ENCODE measurements around the gene FAM171A1.
"Not testable (repeated sequence)": the region's sequence is repeated elsewhere in the genome, so short reads cannot be mapped to it uniquely, and the experiment has no call there.

FAM171A1 gene

DNA sequence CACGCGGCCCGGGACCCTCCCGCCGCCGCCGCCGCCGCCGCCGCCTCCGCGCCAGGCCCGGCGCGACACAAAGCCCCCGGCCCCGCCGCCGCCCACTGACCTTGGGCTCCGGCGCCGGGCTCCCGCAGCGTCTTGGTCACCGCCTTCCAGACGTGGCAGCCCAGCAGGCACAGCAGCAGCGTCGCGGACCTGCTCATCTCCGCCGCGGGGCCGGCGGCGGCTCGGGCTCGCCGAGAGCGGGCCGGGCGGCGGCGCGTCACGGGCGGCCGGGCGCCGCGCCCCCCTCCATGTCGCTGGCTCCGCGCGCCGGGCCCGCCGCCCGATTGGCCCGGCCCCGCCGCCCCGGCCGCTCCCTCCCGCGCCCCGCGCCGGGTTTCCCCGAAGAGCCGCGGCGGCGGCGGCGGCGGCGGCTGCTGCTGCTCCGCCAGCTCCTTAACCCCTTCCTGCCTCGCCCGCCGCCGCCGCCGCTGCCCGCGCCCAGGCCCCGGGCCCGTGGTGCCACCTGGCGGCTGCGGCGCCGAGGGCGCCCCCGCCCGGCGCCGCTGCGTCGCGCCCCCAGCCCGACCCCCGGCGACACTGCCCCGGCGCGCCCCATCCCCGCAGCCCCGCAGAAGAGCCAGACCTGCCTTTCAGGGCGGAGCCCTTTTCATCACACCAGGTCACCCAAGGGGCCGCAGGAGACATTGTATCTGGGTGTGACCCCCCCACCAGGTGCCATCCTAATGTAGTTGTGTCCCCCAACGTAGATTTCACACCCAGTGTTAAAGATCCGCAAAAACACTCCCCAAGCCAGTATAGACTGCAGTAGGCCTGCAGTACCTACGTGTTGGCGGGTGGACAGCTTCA, at the start of gene FAM171A1:
FAM171A1 (minus strand) TSS at position 434 of the 846 bp plus-strand sequence; CDS start at position 197, 237 bp downstream.
- peak; percentile 19 to 34 for DNase-seq (ENCODE audit: extremely low read depth in 1 of 2, low read depth in 1 of 2)

DNA sequence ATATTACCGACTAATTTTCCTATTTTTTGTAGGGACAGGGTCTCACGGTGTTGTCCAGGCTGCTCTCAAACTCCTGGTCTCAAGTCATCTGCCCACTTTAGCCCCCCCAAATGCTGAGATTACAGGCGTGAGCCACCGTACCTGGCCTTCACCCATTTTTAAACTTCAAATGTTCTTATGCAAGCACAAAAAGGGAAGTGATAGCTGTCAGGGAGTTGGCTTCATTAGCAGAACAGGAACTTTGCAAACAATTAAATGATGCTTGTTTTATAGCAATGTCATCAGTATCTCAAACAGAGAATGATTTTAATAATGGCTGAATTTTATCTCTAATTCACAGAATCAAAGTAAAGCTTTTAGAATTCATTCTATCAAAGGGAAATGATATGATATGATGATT, 49.8 kb upstream of the FAM171A1 start:
- DNase-seq (ENCODE audit: extremely low read depth in 1 of 2, low read depth in 1 of 2) = no peak

DNA sequence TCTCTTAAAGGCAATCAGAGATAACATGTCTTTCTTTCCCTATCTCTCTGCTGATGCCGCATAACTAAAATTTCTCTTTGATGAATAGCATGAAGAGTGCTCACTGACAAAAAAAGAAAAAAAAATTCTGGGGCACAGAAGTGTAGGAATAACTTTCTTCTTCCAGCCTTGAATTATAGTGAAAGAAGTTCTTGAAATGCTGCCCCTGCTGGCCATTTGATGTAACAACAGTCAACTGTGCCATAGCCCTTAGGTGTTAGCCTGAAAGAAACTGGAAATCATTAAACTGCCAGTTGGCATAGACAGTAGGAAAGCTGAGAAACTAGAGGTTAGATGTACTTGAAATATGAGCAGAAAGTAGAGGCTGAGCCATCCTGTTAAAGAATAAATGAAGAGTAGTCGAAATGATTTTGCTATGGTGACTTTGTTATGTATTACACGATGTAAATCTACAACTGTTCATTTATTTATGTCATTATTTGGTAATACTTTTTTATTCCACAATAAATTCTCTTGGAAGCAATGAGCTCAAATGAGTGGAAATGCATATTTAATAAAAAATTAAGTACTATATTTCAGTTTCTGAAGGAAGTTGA, 48.3 kb upstream of the FAM171A1 start:
- no peak for DNase-seq (ENCODE audit: extremely low read depth in 1 of 2, low read depth in 1 of 2)

DNA sequence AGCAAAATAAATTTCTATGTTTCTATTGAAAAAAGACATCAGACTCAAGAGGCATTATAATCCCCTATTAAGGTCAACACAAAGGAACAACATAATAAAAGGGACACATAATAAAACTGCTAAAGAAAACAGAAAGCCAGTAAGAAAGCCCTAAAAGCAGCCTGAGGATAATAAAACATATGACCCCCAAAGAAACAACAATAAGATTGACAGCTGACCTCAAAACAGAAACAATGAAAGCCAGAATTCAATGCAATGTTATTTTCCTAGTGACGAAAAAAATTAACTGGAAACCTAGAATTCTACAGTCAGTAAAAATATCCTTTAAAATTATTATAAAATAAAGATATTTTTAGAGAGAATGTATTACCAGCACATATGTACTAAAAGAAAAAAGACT, 44.9 kb upstream of the FAM171A1 start:
- no peak for DNase-seq (ENCODE audit: extremely low read depth in 1 of 2, low read depth in 1 of 2)

DNA sequence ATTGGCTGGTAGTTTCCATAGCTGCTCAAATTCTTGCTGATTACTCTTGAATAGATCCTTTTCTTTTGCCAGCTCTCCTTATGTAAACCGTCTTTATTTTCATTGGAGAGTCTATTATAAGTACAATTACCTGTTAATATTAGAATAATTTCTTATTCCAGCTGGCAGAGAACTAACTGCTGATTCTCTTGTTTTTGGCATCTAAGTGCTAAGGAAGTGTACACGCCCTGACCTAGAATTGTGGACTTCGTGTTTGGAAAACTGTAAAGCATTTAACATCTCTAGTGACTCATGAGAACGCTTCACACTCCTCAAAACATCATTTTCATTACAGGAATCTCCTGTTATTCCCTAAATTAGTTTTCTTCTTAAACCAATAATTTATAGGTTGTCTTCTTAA, 39.9 kb upstream of the FAM171A1 start:
- no peak for DNase-seq (ENCODE audit: extremely low read depth in 1 of 2, low read depth in 1 of 2)

DNA sequence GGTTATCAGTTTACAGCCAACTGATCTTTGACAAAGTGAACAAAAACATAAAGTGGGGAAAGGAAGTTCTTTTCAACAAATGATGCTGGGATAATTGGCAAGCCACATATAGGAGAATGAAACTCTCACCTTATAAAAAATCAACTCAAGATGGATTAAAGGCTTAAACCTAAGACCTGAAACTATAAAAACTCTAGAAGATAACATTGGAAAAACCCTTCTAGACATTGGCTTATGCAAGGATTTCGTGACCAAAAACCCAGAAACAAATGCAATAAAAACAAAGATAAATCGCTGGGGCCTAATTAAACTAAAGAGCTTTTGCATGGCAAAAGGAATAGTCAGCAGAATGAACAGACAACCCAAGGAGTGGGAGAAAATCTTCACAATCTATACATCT, 38.3 kb upstream of the FAM171A1 start:
- DNase-seq (ENCODE audit: extremely low read depth in 1 of 2, low read depth in 1 of 2) = not testable (repeated sequence)

DNA sequence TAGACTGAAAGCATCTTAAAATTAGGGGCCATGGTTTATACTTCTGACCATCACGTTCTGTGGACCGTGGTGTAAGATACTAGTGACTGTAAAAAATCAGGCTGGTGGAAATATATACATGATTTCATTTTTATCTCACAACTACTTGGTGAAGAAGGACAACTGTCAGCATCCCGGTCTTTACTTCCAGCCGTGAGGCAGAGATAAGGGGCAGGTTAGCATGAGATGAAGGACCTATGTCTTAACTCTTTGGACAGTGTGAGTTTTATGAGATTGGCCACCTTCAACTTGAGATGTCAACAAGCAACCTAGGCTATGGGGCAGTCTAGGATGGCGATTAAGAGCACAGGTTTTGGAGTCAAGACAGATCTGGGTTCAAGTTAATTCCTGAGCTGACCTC, 37.5 kb upstream of the FAM171A1 start:
- no peak for DNase-seq (ENCODE audit: extremely low read depth in 1 of 2, low read depth in 1 of 2)

DNA sequence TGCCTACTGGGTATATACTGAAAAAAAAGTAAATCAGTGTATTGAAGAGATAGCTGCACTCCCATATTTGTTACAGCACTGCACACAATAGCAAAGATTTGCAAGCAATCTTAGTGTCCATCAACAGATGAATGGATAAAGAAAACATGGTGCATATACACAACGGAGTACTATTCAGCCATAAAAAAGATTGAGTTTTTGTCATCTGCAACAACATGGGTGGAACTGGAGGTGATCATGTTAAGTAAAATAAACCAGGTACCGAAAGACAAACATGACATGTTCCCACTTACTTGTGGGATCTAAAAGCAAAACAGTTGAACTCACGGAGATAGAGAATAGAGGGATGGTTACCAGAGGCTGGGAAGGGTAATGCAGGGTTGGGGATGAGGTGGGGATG, 34.2 kb upstream of the FAM171A1 start:
- no peak for DNase-seq (ENCODE audit: extremely low read depth in 1 of 2, low read depth in 1 of 2)

DNA sequence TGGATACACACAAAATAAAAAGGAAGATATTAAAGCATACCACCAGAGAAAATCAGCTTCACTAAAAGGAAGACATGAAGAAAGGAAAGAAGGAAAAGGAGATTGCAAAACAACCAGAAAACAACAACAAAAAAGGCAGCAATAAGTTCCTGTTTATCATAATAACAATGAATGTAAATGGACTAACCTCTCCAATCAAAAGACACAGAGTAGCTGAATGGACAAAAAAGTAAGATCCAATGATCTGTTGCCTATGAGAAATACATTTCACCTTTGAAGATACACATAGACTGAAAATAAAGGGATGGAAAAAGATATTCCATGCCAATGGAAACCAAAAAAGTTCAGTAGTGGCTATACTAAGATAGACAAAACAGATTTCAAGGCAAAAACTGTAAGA, 30.3 kb upstream of the FAM171A1 start:
- no peak for DNase-seq (ENCODE audit: extremely low read depth in 1 of 2, low read depth in 1 of 2)

DNA sequence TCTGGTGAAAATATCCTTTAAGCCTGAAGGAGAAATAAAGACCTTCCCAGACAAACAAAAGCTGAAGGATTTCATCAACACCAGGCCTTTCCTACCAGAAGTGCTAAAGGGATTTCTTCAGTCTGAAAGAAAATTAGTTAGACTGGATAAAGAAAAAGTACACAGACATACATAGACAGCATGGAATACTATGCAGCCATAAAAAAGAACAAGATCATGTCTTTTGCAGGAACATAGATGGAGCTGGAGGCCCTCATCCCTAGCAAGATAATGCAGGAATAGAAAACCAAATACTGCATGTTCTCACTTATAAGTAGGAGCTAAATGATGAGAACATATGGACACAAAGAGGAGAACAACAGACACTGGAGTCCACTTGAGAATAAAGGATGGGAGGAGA, 29.4 kb upstream of the FAM171A1 start:
- not testable (repeated sequence) for DNase-seq (ENCODE audit: extremely low read depth in 1 of 2, low read depth in 1 of 2)

DNA sequence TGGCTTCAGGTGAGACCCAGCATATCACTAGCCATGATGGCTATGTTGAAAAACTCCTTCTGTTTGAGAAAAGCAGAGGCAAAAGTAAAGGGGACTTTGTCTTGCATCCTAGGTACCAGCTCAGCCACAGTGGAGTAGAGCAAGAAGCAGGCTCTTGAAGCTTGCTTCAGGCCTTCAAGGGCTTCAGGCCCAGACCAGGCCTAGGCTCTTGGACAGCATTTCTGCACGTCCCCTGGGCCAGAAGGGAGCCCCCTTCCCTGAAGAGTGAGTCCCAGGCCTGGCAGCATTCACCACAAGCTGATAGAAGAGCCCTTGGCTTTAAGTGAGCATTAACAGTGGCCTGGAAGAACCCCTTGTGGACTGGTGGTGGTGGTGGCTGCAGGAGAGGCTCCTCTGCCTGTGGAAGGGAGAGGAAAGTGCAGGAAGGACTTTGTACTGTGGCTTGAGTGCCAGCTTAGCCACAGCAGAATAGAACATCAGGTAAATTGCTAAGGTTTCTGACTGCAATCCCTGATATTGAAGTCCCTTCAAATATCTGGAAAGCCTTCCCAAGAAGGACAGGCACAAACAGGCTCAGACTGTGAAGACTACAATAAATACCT, 28.1 kb upstream of the FAM171A1 start:
- DNase-seq (ENCODE audit: extremely low read depth in 1 of 2, low read depth in 1 of 2) = no peak

DNA sequence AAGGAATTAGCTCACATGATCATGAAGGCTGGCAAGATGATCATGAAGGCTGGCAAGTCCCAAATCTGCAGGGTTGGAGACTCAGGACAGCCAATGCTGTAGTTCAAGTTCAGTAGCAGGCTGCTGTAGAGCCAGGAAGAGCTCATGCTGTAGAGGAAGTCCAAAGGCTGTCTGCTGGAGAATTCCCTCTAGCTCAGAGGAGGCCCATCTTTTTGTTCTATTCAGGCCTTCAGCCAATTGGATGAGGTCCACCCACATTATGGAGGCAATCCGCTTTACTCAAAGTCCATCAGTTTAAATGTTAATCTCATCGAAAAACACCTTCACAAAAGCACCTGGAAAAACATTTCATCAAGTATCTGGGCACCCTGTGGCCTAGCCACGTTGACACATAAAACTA, 24.8 kb upstream of the FAM171A1 start:
- no peak for DNase-seq (ENCODE audit: extremely low read depth in 1 of 2, low read depth in 1 of 2)

DNA sequence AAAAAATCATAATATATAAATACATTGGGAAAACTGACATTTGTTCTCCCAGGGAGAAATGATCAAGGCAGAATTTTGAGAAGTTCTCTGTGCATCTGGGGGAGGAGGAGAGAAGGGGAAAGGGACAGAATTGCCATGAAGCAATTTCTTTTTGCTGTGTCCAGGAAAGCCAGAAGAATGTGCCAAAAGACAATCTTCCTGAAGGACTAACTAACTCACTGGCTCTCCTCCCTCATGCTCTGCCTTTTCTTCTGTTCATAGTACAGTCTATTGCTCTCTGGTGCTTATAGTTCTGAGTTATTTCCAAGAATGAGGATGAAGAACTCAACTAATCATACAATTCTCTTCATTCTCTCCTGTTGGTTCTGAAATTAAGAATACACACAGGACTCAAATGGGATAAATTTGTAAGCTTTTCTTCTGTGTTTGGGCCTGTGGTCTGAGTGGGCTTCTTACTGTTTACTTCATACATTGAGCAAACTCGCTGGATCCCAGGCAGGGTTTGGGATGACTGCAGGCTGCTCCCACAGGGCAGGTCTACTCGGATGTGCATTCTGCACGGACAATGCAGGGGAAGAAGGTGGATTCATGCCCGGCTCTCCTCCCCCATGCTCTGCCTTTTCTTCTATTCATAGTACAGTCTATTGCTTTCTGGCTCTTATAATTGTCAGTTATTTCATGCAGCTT, 22.2 kb upstream of the FAM171A1 start:
- no peak for DNase-seq (ENCODE audit: extremely low read depth in 1 of 2, low read depth in 1 of 2)

DNA sequence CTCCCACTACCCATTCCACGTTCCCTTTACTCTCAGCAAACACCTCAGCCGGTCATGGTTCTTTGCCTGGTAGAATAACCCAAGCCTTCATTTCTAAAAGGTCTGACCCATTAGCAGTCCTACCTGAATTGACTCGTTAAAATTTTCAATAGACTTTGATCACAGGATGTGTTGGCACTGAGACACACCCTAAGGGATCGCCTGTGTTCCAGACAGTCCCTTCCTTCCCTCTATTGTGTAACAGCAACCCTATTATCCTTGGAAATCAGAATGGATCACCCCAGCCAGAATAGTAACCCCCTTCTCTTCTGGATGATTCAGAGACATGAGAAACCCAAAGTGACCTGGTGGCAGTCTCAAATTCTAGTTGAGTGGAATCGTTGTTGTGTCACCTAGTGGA, 20.4 kb upstream of the FAM171A1 start:
- no peak for DNase-seq (ENCODE audit: extremely low read depth in 1 of 2, low read depth in 1 of 2)

DNA sequence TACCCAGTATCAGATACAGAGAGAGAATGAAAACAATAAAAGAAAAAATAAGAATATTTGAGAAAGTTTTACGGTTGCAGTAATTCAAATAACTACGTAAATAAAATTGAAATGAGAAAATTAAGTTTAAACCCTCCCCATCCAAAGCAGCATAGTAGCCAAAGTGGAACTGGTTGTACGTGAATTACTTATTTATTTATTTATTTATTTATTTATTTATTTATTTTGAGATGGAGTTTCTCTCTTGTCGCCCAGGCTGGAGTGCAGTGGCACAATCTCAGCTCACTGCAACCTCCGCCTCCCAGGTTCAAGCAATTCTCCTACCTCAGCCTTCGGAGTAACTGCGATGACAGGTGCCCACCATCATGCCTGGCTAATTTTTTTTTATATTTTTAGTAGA, 17.1 kb upstream of the FAM171A1 start:
- not testable (repeated sequence) for DNase-seq (ENCODE audit: extremely low read depth in 1 of 2, low read depth in 1 of 2)

DNA sequence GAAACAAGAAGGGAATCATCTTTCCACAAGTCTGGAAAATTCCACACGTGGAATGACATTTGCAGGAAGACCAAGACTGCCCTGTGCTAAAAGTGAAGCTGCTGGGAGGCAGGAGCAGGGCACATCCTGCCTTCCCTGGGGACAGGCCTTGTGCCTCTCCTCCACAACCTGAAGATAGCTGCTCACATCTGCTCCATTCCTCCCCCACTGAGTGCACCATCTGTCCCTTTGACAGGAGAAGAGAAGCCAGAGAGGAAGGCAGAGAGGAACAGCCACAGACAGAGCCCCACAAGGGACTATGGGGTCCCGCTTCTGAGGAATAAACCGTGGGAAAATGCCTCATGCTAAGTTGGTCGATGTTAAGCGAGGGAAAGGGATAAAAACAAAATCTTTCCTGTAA, 15.9 kb upstream of the FAM171A1 start:
- DNase-seq (ENCODE audit: extremely low read depth in 1 of 2, low read depth in 1 of 2) = no peak

DNA sequence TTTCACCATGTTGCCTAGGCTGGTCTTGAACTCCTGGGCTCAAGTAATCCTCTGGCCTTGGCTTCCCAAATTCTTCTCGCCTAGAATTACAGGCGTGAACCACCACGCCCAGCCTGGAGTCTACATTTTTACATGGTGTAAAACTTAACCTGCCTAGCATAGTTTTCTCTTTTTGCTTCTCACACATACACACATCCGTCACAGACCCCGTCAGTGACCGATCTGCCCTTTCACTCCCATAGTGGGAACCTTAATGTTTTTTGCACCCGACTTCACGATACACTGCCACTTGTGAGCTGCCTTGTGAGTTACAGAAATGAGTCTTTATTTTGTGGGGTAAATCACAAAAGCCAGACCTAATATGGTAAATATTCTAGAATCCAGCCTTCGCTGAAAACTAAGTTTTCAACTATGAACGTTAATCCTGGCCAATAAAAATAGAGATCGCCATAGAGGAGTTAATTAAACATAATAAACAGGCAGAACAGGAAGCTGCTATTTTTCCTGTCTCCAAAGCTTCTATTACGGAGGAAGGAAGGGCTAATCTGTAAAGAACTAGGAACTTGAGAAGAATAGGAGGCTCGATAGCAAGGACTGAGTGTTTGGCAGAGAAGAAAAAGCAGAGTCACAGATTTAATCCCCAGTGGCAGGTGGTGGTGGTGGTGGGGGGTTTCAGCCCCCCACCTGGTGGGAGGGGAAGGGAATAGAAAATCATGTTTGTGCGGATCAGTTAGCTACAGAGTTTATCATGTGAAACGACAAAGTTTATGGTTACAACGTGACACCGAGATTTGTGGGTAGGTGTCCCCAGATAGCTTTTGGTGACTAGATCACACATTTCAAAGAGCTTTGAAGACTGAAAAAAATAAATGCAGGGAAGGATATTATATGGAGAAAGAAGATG, 14.7 kb upstream of the FAM171A1 start:
- DNase-seq (ENCODE audit: extremely low read depth in 1 of 2, low read depth in 1 of 2) = no peak

DNA sequence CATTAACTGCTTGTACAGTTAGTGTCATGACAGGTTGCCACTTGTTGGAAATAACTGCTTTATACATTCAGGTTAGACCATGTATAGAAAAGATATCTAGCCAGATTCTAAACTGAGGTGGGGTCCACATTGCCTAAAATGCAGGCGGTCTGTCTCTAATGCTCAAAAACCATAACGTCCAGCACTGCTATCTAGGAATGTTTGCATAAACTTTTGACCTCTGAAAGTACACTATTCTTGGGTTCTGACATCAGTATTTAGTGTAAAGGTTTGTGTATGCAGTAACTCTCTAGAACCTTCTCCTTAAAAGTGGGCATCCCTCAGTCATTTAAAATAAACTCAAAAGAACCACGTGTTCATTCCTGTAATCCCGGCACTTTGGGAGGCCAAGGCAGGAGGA, 10.3 kb upstream of the FAM171A1 start:
- DNase-seq (ENCODE audit: extremely low read depth in 1 of 2, low read depth in 1 of 2) = no peak

DNA sequence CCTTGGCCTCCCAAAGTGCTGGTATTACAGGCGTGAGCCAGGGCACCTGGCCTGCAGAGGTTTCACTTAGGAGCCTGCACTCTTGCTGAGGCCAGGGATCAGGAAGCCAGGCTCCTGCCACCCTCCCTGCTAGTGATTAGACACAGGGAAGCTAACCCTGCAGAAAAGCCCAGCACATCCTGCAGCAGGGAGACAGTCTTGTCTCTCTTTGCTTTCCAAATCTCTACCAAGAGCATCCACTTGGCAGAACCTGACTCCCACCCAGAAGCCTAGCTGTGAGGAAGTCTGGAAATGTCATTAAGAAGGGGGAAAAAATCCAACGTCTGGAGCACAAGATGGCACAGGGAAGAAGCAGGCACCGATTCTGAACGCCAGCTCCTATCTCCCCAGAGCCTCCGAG, 8.0 kb upstream of the FAM171A1 start:
- no peak for DNase-seq (ENCODE audit: extremely low read depth in 1 of 2, low read depth in 1 of 2)

DNA sequence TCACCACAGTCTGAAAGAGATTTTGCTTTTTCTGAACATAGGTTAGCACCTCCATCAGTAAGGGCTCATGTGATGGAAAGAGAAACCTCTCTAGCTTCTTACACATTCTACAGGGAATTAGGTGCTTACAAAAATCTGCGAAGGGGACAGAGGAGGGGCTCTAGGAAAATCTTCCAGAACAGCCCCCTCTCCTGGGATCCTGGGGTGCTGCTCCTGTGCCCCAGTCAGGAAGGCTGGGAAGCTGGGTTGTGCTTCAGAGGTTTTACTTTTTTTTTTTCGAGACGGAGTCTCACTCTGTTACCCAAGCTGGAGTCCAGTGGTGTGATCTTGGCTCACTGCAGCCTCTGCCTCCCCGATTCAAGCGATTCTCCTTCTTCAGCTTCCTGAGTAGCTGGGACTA, 7.5 kb upstream of the FAM171A1 start:
- DNase-seq (ENCODE audit: extremely low read depth in 1 of 2, low read depth in 1 of 2) = no peak

DNA sequence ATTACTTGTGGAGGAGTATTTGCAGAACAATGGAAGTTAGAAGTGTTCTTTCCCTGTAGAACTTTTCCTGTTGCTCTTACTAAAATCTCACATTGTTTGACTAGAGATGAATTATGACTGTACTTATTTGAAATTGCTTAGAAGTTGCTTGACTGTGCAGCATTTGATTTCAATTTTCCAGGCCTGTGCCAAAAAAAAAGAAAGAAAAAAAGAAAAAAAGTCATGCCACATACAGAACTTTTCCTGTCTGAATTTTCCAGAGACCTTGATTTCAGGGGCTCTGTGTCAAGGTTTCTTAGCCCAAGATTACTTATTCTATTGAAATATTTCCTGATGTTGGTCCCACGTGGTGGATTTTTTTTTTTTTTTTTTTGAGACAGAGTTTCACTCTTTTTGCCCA, 3.5 kb upstream of the FAM171A1 start:
- DNase-seq (ENCODE audit: extremely low read depth in 1 of 2, low read depth in 1 of 2) = no peak

Data from stimulated activated CD8-positive, alpha-beta memory T cell treated with anti-CD3 and anti-CD28 coated beads, Interleukin-7, amount 100 ng/mL, for 48 hours (primary cell).